ENCODE data around the gene HOXA1.

Gene HOXA1

DNA sequence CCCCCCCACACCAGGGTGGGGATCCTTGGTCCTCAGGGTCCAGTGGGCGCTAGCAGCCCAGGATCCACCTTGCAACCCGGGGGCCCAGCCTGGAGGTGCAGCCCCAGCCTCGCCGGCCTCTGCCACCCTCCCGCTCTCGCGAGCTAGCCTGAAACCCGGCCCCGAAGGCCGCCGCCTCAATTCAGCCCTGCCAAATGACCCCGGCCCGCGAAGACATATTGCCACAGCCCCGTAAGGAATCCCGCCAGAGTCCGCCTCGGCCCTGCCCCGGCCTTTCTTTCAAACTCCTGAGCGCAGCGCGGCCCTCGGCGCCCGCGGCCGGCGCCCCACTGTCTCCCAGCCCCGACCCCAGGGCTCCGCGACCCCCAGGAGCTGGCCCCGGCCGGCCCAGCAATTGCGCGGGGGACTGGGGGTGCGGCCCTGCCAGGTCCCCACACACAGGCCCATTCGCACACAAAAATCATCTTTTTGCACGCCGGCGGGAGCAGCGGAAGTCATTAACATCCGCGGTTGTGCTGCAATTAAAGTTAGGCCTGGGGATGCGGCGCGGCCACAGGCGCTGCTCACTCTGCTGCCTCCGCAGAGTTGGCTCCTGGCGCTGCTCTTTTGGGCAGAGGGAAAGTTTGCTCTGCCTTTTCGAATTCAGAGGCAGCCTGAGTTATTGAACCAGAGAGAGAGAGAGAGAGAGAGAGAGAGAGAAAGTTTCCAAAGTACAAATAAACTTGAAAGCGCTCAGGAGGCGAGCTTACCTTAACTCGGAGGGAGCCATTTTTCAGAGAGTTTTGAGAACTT lies 43.7 kb upstream of the HOXA1 start:
- peaks cover 97% of the 10 kb centered on the region for H3K27me3 ChIP-seq (replicated peaks)
- H3K27ac ChIP-seq = no peak overlapping the region
- TF ChIP-seq, protein P1, sequence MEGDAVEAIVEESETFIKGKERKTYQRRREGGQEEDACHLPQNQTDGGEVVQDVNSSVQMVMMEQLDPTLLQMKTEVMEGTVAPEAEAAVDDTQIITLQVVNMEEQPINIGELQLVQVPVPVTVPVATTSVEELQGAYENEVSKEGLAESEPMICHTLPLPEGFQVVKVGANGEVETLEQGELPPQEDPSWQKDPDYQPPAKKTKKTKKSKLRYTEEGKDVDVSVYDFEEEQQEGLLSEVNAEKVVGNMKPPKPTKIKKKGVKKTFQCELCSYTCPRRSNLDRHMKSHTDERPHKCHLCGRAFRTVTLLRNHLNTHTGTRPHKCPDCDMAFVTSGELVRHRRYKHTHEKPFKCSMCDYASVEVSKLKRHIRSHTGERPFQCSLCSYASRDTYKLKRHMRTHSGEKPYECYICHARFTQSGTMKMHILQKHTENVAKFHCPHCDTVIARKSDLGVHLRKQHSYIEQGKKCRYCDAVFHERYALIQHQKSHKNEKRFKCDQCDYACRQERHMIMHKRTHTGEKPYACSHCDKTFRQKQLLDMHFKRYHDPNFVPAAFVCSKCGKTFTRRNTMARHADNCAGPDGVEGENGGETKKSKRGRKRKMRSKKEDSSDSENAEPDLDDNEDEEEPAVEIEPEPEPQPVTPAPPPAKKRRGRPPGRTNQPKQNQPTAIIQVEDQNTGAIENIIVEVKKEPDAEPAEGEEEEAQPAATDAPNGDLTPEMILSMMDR (IDR thresholded peaks at IDR 0.05; ENCODE audit: low read depth, low read length, missing control alignments) = no peak
- H3K36me3 ChIP-seq (replicated peaks) = no peaks in the 10 kb centered on the region
- in situ Hi-C loops (cut with HindIII; ENCODE audit: low pct_ligation_motif_present, low sequenced_read_pairs) = no loop called here
- no peak for DNase-seq
- H3K4me3 ChIP-seq (ENCODE audit: low read depth, low read length) = no peak overlapping the region

DNA sequence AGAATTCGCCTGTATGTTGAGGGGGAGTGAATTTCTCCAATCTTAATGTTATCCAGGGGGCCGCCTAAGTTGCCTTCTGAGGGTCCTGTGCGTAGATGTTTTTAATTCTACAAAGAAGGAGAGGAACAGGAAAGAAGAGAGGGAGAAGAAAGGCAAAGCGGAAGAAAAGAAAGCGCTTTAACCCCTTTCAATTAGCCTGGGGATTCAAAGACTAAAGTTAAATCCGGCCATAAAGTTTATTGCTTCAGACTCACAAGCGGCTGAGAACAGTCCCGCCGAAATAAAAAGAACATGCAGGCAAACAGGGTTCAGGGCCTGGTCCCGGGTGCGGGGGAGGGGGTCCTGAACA lies 43.2 kb upstream of the HOXA1 start:
- no peak for DNase-seq
- no peaks in the 10 kb centered on the region for H3K36me3 ChIP-seq (replicated peaks)
- TF ChIP-seq, protein P1 (IDR thresholded peaks at IDR 0.05; ENCODE audit: low read depth, low read length, missing control alignments) = no peak
- in situ Hi-C loops (cut with HindIII; ENCODE audit: low pct_ligation_motif_present, low sequenced_read_pairs) = no loop called here
- no peak overlapping the region for H3K27ac ChIP-seq
- no peak overlapping the region for H3K4me3 ChIP-seq (ENCODE audit: low read depth, low read length)
- peaks cover 97% of the 10 kb centered on the region for H3K27me3 ChIP-seq (replicated peaks)

DNA sequence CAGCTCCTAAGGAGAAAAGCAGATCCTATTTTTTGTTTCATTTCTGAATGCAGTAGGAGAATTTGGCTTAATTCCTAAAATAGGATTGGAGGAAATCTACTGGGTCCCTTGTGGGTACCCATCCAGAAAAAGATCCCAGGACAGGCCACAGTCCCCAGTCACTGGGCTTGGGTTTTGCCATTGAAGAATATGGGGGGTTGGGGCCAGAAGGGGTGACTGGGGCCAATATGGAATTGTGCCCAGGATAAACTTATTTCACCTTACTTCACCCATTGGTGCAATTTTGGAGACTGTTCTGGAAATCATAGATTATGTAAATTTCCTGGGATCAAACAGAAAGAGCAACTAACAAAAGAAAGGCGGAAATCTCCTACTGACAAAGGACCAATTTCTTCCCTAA lies 42.7 kb upstream of the HOXA1 start:
- TF ChIP-seq, protein P1 (IDR thresholded peaks at IDR 0.05; ENCODE audit: low read depth, low read length, missing control alignments) = no peak
- H3K27me3 ChIP-seq (replicated peaks) = peaks cover 97% of the 10 kb centered on the region
- H3K4me3 ChIP-seq (ENCODE audit: low read depth, low read length) = no peak overlapping the region
- in situ Hi-C loops (cut with HindIII; ENCODE audit: low pct_ligation_motif_present, low sequenced_read_pairs) = no loop called here
- H3K27ac ChIP-seq = no peak overlapping the region
- H3K36me3 ChIP-seq (replicated peaks) = no peaks in the 10 kb centered on the region
- DNase-seq = no peak

DNA sequence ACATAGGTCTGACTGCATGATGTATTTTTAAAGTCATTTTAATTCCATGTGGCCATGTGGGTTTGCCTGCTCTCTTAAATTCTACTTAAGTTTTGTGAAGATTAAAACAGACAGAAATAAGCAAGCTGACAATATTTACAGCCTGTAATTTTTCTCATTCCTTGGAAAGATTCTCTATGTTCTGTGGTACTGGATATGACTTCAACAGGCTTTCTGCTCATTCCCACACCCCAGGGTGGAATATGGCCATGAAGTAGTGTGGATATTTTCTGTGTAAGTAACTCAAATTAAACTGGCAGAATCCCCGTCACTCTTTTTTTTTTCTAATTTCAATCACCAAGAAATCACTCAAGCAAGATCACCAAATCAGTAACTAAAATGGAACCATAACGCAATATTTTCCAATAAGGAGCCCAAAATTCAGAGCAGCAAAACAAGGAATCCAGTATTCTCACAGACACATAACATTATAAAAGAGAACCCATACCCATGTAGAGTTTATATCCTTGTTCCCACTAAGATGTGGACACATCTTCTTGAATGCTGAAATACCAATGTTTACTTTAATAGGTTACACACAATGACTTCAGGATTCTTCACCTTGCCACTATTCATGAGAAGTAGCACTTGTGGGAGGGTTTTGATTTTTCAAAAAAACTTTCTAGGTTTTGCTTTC lies 42.0 kb upstream of the HOXA1 start:
- peaks cover 97% of the 10 kb centered on the region for H3K27me3 ChIP-seq (replicated peaks)
- no peak overlapping the region for H3K27ac ChIP-seq
- no peaks in the 10 kb centered on the region for H3K36me3 ChIP-seq (replicated peaks)

DNA sequence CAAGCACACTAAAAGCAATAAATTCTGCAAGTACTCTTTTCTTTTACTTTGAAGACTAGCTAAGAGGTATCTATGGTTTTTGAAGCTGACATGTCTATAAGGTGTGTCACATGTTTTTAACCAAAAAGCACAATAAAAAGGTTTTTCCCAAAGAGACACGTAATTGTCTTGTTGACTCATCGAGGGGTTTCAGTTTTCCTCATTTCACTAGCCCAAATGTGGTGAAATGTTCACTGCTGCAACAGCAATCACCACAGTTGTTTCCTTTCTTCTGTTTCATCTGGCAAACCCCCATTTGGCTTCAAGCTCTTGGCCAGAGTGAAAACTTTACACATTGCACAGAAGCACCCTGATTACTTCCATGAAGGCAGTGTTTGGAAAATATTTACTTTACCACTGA lies 38.6 kb upstream of the HOXA1 start:
- in situ Hi-C loops (cut with HindIII; ENCODE audit: low pct_ligation_motif_present, low sequenced_read_pairs) = no loop called here
- H3K27ac ChIP-seq = no peak overlapping the region
- H3K27me3 ChIP-seq (replicated peaks) = peaks cover 99% of the 10 kb centered on the region
- H3K4me3 ChIP-seq (ENCODE audit: low read depth, low read length) = no peak overlapping the region
- DNase-seq = no peak
- no peaks in the 10 kb centered on the region for H3K36me3 ChIP-seq (replicated peaks)
- TF ChIP-seq, protein P1 (IDR thresholded peaks at IDR 0.05; ENCODE audit: low read depth, low read length, missing control alignments) = no peak

More for the DNA sequence above, 42.0 kb upstream of the HOXA1 start:
- DNase-seq = no peak
- no peak overlapping the region for H3K4me3 ChIP-seq (ENCODE audit: low read depth, low read length)
- TF ChIP-seq, protein P1 (IDR thresholded peaks at IDR 0.05; ENCODE audit: low read depth, low read length, missing control alignments) = no peak
- in situ Hi-C loops (cut with HindIII; ENCODE audit: low pct_ligation_motif_present, low sequenced_read_pairs) = no loop called here
